Heart left ventricle (tissue), 16 donors: ENCODE results near the gene RAB4A. TPM values are rescaled to one million over a fixed set of nuclear protein-coding genes. Genes with fewer than 3 reads are reported as not detected.

Experiments used
- ATAC-seq, 4 donors: fragments of 200-7000 bp; cut with Tn5 transposase; one replicate each; pipeline ENCODE4 v1.9.1; 2020 to 2022; ENCODE audit warnings: moderate library complexity in 4 of 4, mild to moderate bottlenecking in 3 of 4, moderate number of reproducible peaks in 1 of 4
- DNase-seq, 5 donors: peaks; one replicate each; pipeline ENCODE4 v3.0.0-alpha.2; 2020
- H3K27ac ChIP-seq, 12 donors: fragments of 200-600 bp; sonication (generic) in 4 of 12; one replicate each; pipeline versions ENCODE4 v1.5.0 to v1.8.0; 2016 to 2022; ENCODE audit warnings: mild to moderate bottlenecking in 2 of 12
- H3K27me3 ChIP-seq, 9 donors: fragments of 200-600 bp; sonication (generic) in 2 of 9; one replicate each; pipeline versions ENCODE4 v1.5.1 to v1.8.0; 2016 to 2022; ENCODE audit warnings: mild to moderate bottlenecking in 3 of 9
- H3K36me3 ChIP-seq, 9 donors: fragments of 200-600 bp; sonication (generic) in 2 of 9; one replicate each; pipeline versions ENCODE4 v1.5.0 to v1.8.0; 2018 to 2022; ENCODE audit warnings: mild to moderate bottlenecking in 2 of 9
- H3K4me1 ChIP-seq, 12 donors: fragments of 200-600 bp; sonication (generic) in 4 of 12; one replicate each; pipeline versions ENCODE4 v1.5.0 to v1.8.0; 2016 to 2022; ENCODE audit warnings: mild to moderate bottlenecking in 3 of 12
- H3K4me3 ChIP-seq, 12 donors: fragments of 200-600 bp; sonication (generic) in 4 of 12; one replicate each; pipeline versions ENCODE4 v1.5.0 to v1.8.0; 2017 to 2022; ENCODE audit warnings: mild to moderate bottlenecking in 9 of 12, moderate library complexity in 4 of 12
- H3K9me3 ChIP-seq, 12 donors: fragments of 200-600 bp; sonication (generic) in 4 of 12; one replicate each; pipeline versions ENCODE4 v1.5.0 to v1.8.0; 2016 to 2022; ENCODE audit warnings: mild to moderate bottlenecking in 1 of 12
- CTCF ChIP-seq, 12 donors: fragments of 200-600 bp; sonication (generic) in 4 of 12; IDR thresholded peaks; one replicate each; pipeline versions ENCODE4 v1.5.0 to v1.8.0; 2018 to 2022; ENCODE audit warnings: antibody characterized with exemption in 12 of 12, mild to moderate bottlenecking in 5 of 12
- POLR2A ChIP-seq, 2 donors: fragments of 450-650 bp; IDR thresholded peaks; one replicate each; pipeline ENCODE4 v1.6.1; 2017; ENCODE audit warnings: antibody characterized with exemption in 2 of 2, mild to moderate bottlenecking in 2 of 2, moderate library complexity in 2 of 2
- WGBS, 4 donors: extraction: QIAGEN DNeasy Blood & Tissue Kit in 2 of 4; methylation state at CpG; one replicate each; pipeline versions ENCODE4 v1.1.5 to v1.1.7; 2013 to 2018; 5-methylcytosine and 5-hydroxymethylcytosine counted together
- intact Hi-C, 10 donors: fragments of 100-400 bp; cut with DNase I; formaldehyde crosslinking; loops; one replicate each; pipeline versions ENCODE4 v1.11.1 to v1.14.2; 2022
- polyA plus RNA-seq, 2 donors: library from polyadenylated mRNA; stranded (reverse); fragments of 200-250 nt; gene quantifications; one replicate each; pipeline ENCODE4 v1.2.3, GENCODE V29; 2013
- total RNA-seq, 9 donors: library from RNA; depleted of rRNA in 2 of 9; stranded (reverse); fragments of >200 nt in 2 of 9; fragmentation: NEBNext Ultra II Directional in 3 of 9; extraction: Animal tissue kit (Norgen Biotek cat#: 25700) in 3 of 9; gene quantifications; one replicate each; pipeline versions ENCODE4 v1.1.0 to v1.2.4, GENCODE V29; 2016 to 2023
- donor health status: ischemic (EF 13 %, LVEDD 7.1; RV severe dilation, severe dysfunction).
- donor health status: healthy with polysubstance abuse.
- donor health status: DM: no; HTN: yes; CAD: no.
- donor health status: DM: no; HTN: no; CAD: no.
- donor health status: ischemic (EF 25% LVEDD 6.9; RV normal size, moderate dysfunction).
- donor health status: ischemic (EF 25% LVEDD 5.7; RV mildly dilated, moderate dysfunction).
- donor health status: healthy.
- donor health status: DM: yes; HTN: yes; CAD: no.
- donor health status: ischemic (EF 35%, LVEDD 5.7; RV mildly dilated, moderate dysfunction).
- donor health status: nonischemic (EF 11% LVEDD 7.7; RV severe dilation, severe dysfunction).
- donor health status: DM: yes; HTN: yes; CAD: no.
- donor health status: PGD.
- donor health status: ischemic (EF 29% LVEDD 5.4; RV normal size, mild dysfunction).
- donor health status: nonischemic (EF 23%, LVEDD 6.1; RV moderate dilation, normal function).

Gene RAB4A
- total and polyA plus RNA-seq, 11 donors: 27.6 to 159 (median 92.2) TPM

- Histone ChIP-seq H3K4me3 (no peak overlapping the region), H3K4me1 (peaks cover 0 to 13% (median 3%) of the 10 kb centered on the region in 12 donors), H3K36me3 (peaks cover 5 to 61% (median 55%) of the 10 kb centered on the region in 9 donors), H3K27ac (peak overlapping the region in 6 of 12 donors; percentile 6 to 68 (median 57)), H3K9me3 (no peaks in the 10 kb centered on the region), H3K27me3 (no peaks in the 10 kb centered on the region)
- intact Hi-C loops: loop anchor here in 1 of 10 donors (2.0 kb wide), 1 partner anchor 25 kb away; the partner anchor contains the start of gene RAB4A
- 85 to 90% (median 87%) methylated on average over 11 of the region's 11 CpGs for WGBS, 4 donors
- ATAC-seq (peak in 3 of 4 donors; percentile 15 to 55 (median 43)), DNase-seq (peak in 2 of 5 donors; percentile 14 to 34)
- TF ChIP-seq CTCF (IDR thresholded peaks at IDR 0.05) (no peak), POLR2A (IDR thresholded peaks at IDR 0.05) (no peak)
These were observed 24.8 kb downstream of the RAB4A start for GRCh38 chr1:229295745-229296144.

- ATAC-seq: peak; percentile 70 to 89 (median 88)
- TF ChIP-seq CTCF (IDR thresholded peaks at IDR 0.05) (no peak), POLR2A (IDR thresholded peaks at IDR 0.05) (no peak)
- Histone ChIP-seq H3K4me1 (peaks cover 0 to 13% (median 3%) of the 10 kb centered on the region in 12 donors), H3K4me3 (no peak overlapping the region), H3K27ac (peak overlapping the region in 8 of 12 donors; percentile 6 to 78 (median 60)), H3K27me3 (no peaks in the 10 kb centered on the region), H3K9me3 (no peaks in the 10 kb centered on the region), H3K36me3 (peaks cover 5 to 65% (median 56%) of the 10 kb centered on the region in 9 donors)
- WGBS, 4 donors: 18 to 50% (median 36%) methylated on average over 3 of the region's 3 CpGs
- intact Hi-C loops: loop anchor here in 1 of 10 donors (2.0 kb wide), 1 partner anchor 26 kb away; the partner anchor contains the start of gene RAB4A
- peak in 3 of 5 donors; percentile 18 to 74 (median 60) for DNase-seq
These were observed 25.6 kb downstream of the RAB4A start for GRCh38 chr1:229296541-229296941.

- H3K4me3 ChIP-seq: no peak overlapping the region
- H3K27ac ChIP-seq: no peak overlapping the region
- ATAC-seq: no peak
- TF ChIP-seq CTCF (IDR thresholded peaks at IDR 0.05) (no peak), POLR2A (IDR thresholded peaks at IDR 0.05) (no peak)
- peaks cover 0 to 13% (median 3%) of the 10 kb centered on the region in 12 donors for H3K4me1 ChIP-seq
- peaks cover 6 to 72% (median 63%) of the 10 kb centered on the region in 9 donors for H3K36me3 ChIP-seq
- intact Hi-C loops: loop anchor here in 1 of 10 donors (2.0 kb wide), 1 partner anchor 27 kb away; the partner anchor contains the start of gene RAB4A
- 96 to 99% (median 96%) methylated on average over 1 of the region's 1 CpG for WGBS, 4 donors
- no peaks in the 10 kb centered on the region for H3K9me3 ChIP-seq
- no peaks in the 10 kb centered on the region for H3K27me3 ChIP-seq
- no peak for DNase-seq
These were observed 26.8 kb downstream of the RAB4A start for GRCh38 chr1:229297746-229298145.

- Histone ChIP-seq H3K27ac (no peak overlapping the region), H3K9me3 (no peaks in the 10 kb centered on the region), H3K4me3 (no peak overlapping the region), H3K36me3 (peaks cover 6 to 78% (median 63%) of the 10 kb centered on the region in 9 donors), H3K27me3 (no peaks in the 10 kb centered on the region), H3K4me1 (peaks cover 0 to 13% (median 3%) of the 10 kb centered on the region in 12 donors)
- ATAC-seq: no peak
- intact Hi-C loops: no loop called here
- no peak for TF ChIP-seq CTCF (IDR thresholded peaks at IDR 0.05)
- no peak for TF ChIP-seq POLR2A (IDR thresholded peaks at IDR 0.05)
- no peak for DNase-seq
These were observed 27.5 kb downstream of the RAB4A start for GRCh38 chr1:229298420-229298819.
